Neural crest cell (in vitro differentiated cells): ENCODE data around the gene MIGA1. TPM values are rescaled to one million over a fixed set of nuclear protein-coding genes. Genes with fewer than 3 reads are reported as not detected.
"Not testable (repeated sequence)": the region's sequence is repeated elsewhere in the genome, so short reads cannot be mapped to it uniquely, and the experiment has no call there.

Source experiments
- DNase-seq: peaks from one replicate; pipeline ENCODE4 v3.0.0; 2021; ENCODE audit warnings: low read depth, mixed read lengths, low spot score
- H3K27ac Mint-ChIP-seq: one replicate; pipeline ENCODE4 v1.8.0; 2021; ENCODE audit warnings: mild to moderate bottlenecking, mixed read lengths; ENCODE audit not compliant: unreplicated experiment
- H3K27me3 Mint-ChIP-seq: 2 replicates; pipeline ENCODE4 v1.8.0; 2021; ENCODE audit warnings: low read depth, mild to moderate bottlenecking, mixed read lengths
- H3K36me3 Mint-ChIP-seq: 2 replicates; pipeline ENCODE4 v1.8.0; 2021; ENCODE audit warnings: low read depth, mild to moderate bottlenecking, mixed read lengths
- H3K4me1 Mint-ChIP-seq: 2 replicates; pipeline ENCODE4 v1.8.0; 2021; ENCODE audit warnings: mixed read lengths
- H3K4me3 Mint-ChIP-seq: one replicate; pipeline ENCODE4 v1.8.0; 2021; ENCODE audit warnings: mild to moderate bottlenecking, mixed read lengths
- H3K9me3 Mint-ChIP-seq: 2 replicates; pipeline ENCODE4 v1.8.0; 2021; ENCODE audit warnings: mixed read lengths
- total RNA-seq: library from RNA; stranded (reverse); gene quantifications from 2 replicates; pipeline ENCODE4 v1.2.1, GENCODE V29; 2021
- TF ChIP-seq, protein P1 (sequence below): fragments of 200-600 bp; sonication (generic); conservative IDR thresholded peaks from 2 replicates; pipeline ENCODE4 v1.5.0; 2021; ENCODE audit warnings: antibody characterized with exemption, mild to moderate bottlenecking

Gene MIGA1
- total RNA-seq, 1 donor from 2014 or later: 6.2 TPM

DNA sequence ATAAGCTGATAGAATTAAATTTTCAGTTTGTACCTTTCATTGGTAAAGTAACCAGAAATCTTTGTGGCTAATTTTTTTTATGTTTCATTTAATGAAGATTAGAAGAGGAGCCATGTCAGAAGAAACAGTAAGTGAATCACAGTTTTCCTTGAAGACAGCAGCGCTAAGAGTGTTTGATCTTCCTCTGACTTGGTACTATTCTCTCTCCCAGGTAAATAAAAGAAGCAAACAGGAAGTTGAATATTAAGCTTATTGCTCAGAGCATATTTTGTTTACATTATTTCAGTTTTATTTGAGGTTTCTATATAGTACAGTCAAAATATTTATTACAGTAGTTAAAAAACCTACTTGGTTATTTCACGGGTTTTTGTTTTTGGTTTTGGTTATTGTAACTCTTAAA lies 3.7 kb downstream of the MIGA1 start:
- peaks cover 11% of the 10 kb centered on the region for H3K9me3 Mint-ChIP-seq
- peaks cover 20% of the 10 kb centered on the region for H3K4me1 Mint-ChIP-seq
- peaks cover 28% of the 10 kb centered on the region for H3K36me3 Mint-ChIP-seq
- DNase-seq: no peak
- H3K27ac Mint-ChIP-seq: no peak overlapping the region
- no peaks in the 10 kb centered on the region for H3K27me3 Mint-ChIP-seq
- H3K4me3 Mint-ChIP-seq: no peak overlapping the region
- TF ChIP-seq, protein P1, sequence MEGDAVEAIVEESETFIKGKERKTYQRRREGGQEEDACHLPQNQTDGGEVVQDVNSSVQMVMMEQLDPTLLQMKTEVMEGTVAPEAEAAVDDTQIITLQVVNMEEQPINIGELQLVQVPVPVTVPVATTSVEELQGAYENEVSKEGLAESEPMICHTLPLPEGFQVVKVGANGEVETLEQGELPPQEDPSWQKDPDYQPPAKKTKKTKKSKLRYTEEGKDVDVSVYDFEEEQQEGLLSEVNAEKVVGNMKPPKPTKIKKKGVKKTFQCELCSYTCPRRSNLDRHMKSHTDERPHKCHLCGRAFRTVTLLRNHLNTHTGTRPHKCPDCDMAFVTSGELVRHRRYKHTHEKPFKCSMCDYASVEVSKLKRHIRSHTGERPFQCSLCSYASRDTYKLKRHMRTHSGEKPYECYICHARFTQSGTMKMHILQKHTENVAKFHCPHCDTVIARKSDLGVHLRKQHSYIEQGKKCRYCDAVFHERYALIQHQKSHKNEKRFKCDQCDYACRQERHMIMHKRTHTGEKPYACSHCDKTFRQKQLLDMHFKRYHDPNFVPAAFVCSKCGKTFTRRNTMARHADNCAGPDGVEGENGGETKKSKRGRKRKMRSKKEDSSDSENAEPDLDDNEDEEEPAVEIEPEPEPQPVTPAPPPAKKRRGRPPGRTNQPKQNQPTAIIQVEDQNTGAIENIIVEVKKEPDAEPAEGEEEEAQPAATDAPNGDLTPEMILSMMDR: no peak

DNA sequence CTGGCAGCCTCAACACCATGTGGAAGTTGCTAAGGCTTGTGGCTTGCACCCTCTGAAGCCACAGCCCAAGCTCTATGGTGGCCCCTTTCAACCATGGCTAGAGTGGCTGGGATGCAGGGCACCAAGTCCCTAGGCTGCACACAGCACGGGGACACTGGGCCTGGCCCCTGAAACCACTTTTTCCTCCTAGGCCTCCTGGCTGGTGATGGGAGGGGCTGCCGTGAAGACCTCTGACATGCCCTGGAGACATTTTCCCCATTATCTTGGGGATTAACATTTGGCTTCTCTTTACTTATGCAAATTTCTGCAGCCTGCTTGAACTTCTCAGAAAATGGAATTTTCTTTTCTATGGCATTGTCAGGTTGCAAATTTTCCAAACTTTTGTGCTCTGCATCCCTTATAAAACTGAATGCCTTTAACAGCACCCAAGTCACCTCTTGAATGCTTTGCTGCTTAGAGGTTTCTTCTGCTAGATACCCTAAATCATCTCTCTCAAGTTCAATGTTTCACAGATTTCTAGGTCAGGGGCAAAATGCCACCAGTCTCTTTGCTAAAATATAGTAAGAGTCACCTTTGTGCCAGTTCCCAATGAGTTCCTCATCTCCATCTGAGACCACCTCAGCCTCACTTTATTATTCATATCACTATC lies 6.8 kb downstream of the MIGA1 start:
- H3K27ac Mint-ChIP-seq, H3K4me1 Mint-ChIP-seq, H3K27me3 Mint-ChIP-seq, DNase-seq, H3K4me3 Mint-ChIP-seq: not testable (repeated sequence)
- H3K36me3 Mint-ChIP-seq: peaks cover 37% of the 10 kb centered on the region
- H3K9me3 Mint-ChIP-seq: peaks cover 16% of the 10 kb centered on the region

DNA sequence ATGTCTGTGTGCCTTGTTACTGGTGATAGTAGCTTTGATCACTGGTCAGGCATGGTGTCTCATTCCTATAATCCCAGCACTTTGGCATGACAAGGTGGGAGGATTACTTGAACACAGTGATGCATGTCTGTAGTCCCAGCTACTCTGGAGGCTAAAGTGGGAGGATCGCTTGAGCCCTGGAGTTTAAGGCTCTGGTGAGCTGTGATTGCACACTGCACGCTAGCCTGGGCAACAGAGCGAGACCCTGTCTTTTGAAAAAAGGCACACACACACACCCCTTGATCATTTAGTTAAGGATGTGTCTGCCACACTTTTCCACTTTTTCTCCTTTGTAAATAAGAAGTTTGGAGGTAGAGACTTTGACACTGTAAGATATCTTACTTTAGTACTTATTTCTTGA lies 15.1 kb downstream of the MIGA1 start:
- Mint-ChIP-seq H3K27me3 (no peaks in the 10 kb centered on the region), H3K9me3 (no peaks in the 10 kb centered on the region), H3K36me3 (peaks cover 4% of the 10 kb centered on the region), H3K27ac (no peak overlapping the region), H3K4me1 (peaks cover 17% of the 10 kb centered on the region), H3K4me3 (no peak overlapping the region)
- no peak for DNase-seq
- TF ChIP-seq, protein P1: no peak

DNA sequence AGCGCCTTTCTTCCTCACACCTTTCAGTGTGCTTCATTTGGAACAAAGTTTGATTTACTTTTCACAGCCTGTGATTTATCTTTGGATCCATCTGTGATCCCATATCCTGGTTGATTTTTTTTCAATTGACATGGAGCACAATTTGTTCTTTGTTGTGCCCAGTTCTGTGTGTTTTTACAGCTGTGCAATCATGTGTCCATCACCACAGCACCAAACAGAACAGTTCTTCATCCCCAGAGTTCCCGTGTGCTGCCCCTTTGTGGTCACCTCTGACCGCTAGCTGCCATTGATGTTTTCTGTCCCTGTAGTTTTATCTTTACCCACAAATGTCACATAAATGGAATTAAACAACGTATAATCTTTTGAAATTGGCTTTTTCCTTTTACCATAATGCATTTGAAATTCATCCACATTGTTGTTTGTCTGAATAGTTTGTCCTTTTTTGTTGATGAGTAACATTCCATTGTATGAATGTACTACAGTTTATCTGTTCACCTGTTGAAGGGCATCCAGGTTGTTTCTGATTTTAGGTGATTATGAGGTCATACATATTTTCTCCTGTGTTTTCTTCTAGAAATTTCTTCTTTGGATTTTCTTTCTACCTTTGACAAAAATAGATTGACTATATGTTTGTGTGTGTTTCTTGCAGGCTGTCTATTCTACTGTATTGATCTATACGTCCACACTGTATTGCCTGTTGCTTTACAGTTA lies 17.4 kb downstream of the MIGA1 start:
- peaks cover 4% of the 10 kb centered on the region for H3K36me3 Mint-ChIP-seq
- H3K4me1 Mint-ChIP-seq: peaks cover 26% of the 10 kb centered on the region
- H3K9me3 Mint-ChIP-seq: no peaks in the 10 kb centered on the region
- no peak overlapping the region for H3K4me3 Mint-ChIP-seq
- no peaks in the 10 kb centered on the region for H3K27me3 Mint-ChIP-seq
- DNase-seq: no peak
- peak overlapping the region; percentile 28 for H3K27ac Mint-ChIP-seq
- TF ChIP-seq, protein P1: no peak

DNA sequence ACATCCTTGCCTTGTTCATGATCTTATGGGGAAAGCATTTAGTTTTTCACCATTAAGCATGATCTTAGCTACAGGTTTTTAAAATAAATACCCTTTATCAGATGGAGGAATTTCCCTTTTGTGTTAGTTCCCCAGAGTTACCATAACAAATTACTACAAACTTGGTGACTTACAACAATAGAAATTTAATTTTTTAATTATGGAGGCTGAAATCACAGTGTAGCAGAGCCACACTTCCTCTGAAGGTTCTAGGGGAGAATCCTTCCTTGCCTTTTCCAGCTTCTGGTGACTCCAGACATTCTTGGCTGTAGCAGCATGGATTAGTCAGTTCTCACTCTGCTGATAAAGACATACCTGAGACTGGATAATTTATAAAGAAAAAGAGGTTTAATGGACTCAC lies 18.5 kb downstream of the MIGA1 start:
- no peak overlapping the region for H3K27ac Mint-ChIP-seq
- H3K27me3 Mint-ChIP-seq: no peaks in the 10 kb centered on the region
- H3K9me3 Mint-ChIP-seq: no peaks in the 10 kb centered on the region
- DNase-seq: no peak
- peaks cover 26% of the 10 kb centered on the region for H3K4me1 Mint-ChIP-seq
- no peaks in the 10 kb centered on the region for H3K36me3 Mint-ChIP-seq
- TF ChIP-seq, protein P1: no peak
- H3K4me3 Mint-ChIP-seq: no peak overlapping the region

DNA sequence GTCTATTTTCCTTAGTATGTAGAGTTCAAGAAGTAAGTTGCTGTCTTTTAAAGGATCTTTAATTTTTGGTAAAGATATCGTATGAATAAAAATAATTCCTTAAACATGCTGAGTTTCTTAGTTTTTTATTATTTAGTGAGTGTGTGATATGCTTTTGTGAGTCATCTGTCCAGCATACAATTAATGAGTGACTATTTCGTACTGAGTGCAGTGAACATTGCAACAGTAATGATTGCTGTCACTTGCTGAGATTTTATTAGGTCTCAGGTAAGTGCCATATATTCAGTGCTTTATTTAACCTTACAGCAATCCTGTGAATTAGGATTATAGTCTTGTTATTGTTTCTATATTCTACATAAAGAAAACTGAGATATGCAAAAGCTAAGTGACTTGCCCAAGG lies 22.6 kb downstream of the MIGA1 start:
- H3K4me3 Mint-ChIP-seq: no peak overlapping the region
- DNase-seq: no peak
- H3K27ac Mint-ChIP-seq: no peak overlapping the region

More for the DNA sequence above, 22.6 kb downstream of the MIGA1 start:
- no peaks in the 10 kb centered on the region for H3K9me3 Mint-ChIP-seq
- H3K27me3 Mint-ChIP-seq: no peaks in the 10 kb centered on the region
- H3K36me3 Mint-ChIP-seq: peaks cover 6% of the 10 kb centered on the region
- peaks cover 19% of the 10 kb centered on the region for H3K4me1 Mint-ChIP-seq
- TF ChIP-seq, protein P1: no peak
